ENCODE measurements around the gene TENM3. TPM values are rescaled to one million over a fixed set of nuclear protein-coding genes. Genes with fewer than 3 reads are reported as not detected.
"Not testable (repeated sequence)": the region's sequence is repeated elsewhere in the genome, so short reads cannot be mapped to it uniquely, and the experiment has no call there.

Gene TENM3
- total and polyA plus RNA-seq, 7 experiments from 2014 or later = not detected

DNA sequence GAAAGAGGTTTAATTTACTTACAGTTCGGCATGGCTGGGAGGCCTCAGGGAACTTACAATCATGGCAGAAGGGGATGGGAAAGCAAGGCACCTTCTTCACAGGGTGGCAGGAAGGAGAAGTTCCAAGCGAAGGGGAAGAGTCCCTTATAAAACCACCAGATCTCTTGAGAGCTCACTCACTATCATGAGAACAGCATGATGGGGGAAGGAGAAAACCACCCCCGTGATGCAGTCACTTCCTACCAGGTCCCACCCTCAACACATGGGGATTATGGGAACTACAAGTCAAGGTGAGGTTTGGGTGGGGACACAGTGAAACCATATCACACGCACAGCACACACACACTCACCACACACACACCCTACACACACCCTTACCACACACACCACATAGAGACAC, 569.7 kb downstream of the TENM3 start:
- Mint-ChIP-seq H3K4me1 (peaks cover 0 to 19% (median 11%) of the 10 kb centered on the region in 7 donors), H3K9me3 (peaks cover 0 to 24% (median 14%) of the 10 kb centered on the region in 11 donors), H3K36me3 (peaks cover 0 to 7% (median 5%) of the 10 kb centered on the region in 5 donors), H3K27ac (peak overlapping the region in 3 of 9 donors; percentile 1 to 60 (median 2)), H3K27me3 (peaks cover 0 to 2% (median 0%) of the 10 kb centered on the region in 5 donors), H3K4me3 (no peak overlapping the region)
- no peaks in the 10 kb centered on the region for H3K36me3 ChIP-seq (ENCODE audit: control insufficient read depth in 2 of 3, insufficient read depth in 3 of 3, low read length in 3 of 3)
- ChIA-PET CTCF (no interaction called here), POLR2A (no interaction called here)
- peaks cover 8 to 16% of the 10 kb centered on the region in 2 donors for H3K4me1 ChIP-seq (ENCODE audit: control insufficient read depth in 2 of 2, insufficient read depth in 2 of 2, low read length in 2 of 2)
- no peak overlapping the region for H3K27ac ChIP-seq (ENCODE audit: low read depth, low read length)
- ATAC-seq (no peak), DNase-seq (no peak)
- H3K27me3 ChIP-seq (ENCODE audit: control insufficient read depth in 2 of 2, insufficient read depth in 2 of 2, low read length in 2 of 2) = no peaks in the 10 kb centered on the region
- intact Hi-C loops (cut with micrococcal nuclease) = no loop called here
- no peak overlapping the region for H3K4me3 ChIP-seq (ENCODE audit: low read length)
- peaks cover 0 to 8% (median 3%) of the 10 kb centered on the region in 3 experiments for H3K9me3 ChIP-seq (ENCODE audit: control insufficient read depth in 2 of 3, low read length in 3 of 3)

DNA sequence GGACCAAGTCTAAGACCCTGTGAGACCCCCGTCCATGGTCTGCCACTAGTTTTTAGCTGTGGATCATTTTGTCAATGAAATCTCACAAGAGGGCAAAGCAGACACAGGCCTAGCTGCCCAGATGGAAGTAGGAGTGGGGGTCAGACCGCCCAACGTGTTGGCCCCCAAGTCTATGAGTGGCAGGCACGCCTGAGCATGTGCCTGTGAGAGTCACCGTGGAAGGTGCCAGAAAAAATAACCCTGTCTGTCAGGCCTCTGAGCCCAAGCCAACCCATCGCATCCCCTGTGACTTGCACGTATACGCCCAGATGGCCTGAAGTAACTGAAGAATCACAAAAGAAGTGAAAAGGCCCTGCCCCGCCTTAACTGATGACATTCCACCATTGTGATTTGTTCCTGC, 570.9 kb downstream of the TENM3 start:
- H3K27me3 ChIP-seq (ENCODE audit: control insufficient read depth in 2 of 2, insufficient read depth in 2 of 2, low read length in 2 of 2); H3K36me3 ChIP-seq (ENCODE audit: control insufficient read depth in 2 of 3, insufficient read depth in 3 of 3, low read length in 3 of 3); intact Hi-C loops (cut with micrococcal nuclease); H3K27me3 Mint-ChIP-seq; POLR2A ChIA-PET; H3K27ac Mint-ChIP-seq; H3K36me3 Mint-ChIP-seq; ATAC-seq; H3K9me3 ChIP-seq (ENCODE audit: control insufficient read depth in 2 of 3, low read length in 3 of 3); CTCF ChIA-PET; H3K4me1 ChIP-seq (ENCODE audit: control insufficient read depth in 2 of 2, insufficient read depth in 2 of 2, low read length in 2 of 2); H3K4me3 ChIP-seq (ENCODE audit: low read length); H3K27ac ChIP-seq (ENCODE audit: low read depth, low read length); DNase-seq; H3K4me3 Mint-ChIP-seq: not testable (repeated sequence)
- peaks cover 0 to 24% (median 11%) of the 10 kb centered on the region in 11 donors for H3K9me3 Mint-ChIP-seq
- H3K4me1 Mint-ChIP-seq = peaks cover 0 to 11% (median 3%) of the 10 kb centered on the region in 7 donors

DNA sequence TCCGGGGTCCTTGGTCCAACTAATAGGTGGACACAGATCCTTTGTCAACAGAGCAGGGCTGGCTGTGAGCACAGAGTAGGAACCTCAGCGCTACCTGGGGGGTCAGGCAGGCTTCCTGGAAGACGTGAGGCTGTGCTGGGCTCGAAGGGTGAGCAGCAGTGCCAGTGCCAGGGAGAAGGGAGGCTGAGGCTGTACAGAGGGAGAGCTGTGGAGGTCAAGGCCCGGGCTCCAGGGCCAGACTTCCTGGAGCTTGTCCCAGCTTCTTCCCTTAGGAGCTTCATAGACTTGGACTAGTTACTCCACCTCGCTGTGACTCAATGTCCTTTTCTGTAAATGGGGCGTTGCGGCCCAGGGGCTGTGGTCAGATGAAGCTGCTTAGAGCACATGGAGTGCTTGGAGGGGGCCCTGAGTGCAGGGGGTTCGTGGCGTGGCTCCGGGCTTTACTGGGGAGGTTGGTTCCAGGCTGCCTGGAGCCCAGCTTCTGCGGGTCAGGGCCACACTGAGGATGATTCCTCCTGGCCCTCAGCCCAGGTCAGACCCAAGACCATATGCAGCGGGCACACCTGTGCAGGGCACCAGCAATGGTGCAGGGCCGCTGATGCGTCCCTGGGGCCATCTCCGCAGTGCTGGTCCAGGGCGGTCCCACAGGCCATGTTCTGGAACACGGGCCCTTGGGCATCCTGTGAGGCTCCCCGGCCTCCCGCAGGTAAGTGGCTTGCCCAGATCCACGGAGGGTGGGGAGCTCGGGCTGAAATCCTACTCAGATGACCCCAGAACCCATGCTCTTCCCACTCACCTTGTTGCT, 575.9 kb downstream of the TENM3 start:
- H3K4me3 ChIP-seq (ENCODE audit: low read length) = no peak overlapping the region
- no peaks in the 10 kb centered on the region for H3K9me3 Mint-ChIP-seq
- H3K27ac ChIP-seq (ENCODE audit: low read depth, low read length) = no peak overlapping the region
- intact Hi-C loops (cut with micrococcal nuclease) = no loop called here
- no peaks in the 10 kb centered on the region for H3K36me3 ChIP-seq (ENCODE audit: control insufficient read depth in 2 of 3, insufficient read depth in 3 of 3, low read length in 3 of 3)
- peaks cover 0 to 9% (median 0%) of the 10 kb centered on the region in 7 donors for H3K4me1 Mint-ChIP-seq
- peak; percentile 12 for ATAC-seq
- POLR2A ChIA-PET = no interaction called here
- CTCF ChIA-PET = no interaction called here
- no peaks in the 10 kb centered on the region for H3K4me1 ChIP-seq (ENCODE audit: control insufficient read depth in 2 of 2, insufficient read depth in 2 of 2, low read length in 2 of 2)
- no peak overlapping the region for H3K27ac Mint-ChIP-seq
- no peak overlapping the region for H3K4me3 Mint-ChIP-seq
- no peak for DNase-seq
- no peaks in the 10 kb centered on the region for H3K9me3 ChIP-seq (ENCODE audit: control insufficient read depth in 2 of 3, low read length in 3 of 3)
- no peaks in the 10 kb centered on the region for H3K27me3 ChIP-seq (ENCODE audit: control insufficient read depth in 2 of 2, insufficient read depth in 2 of 2, low read length in 2 of 2)
- peaks cover 0 to 2% (median 0%) of the 10 kb centered on the region in 5 donors for H3K27me3 Mint-ChIP-seq
- H3K36me3 Mint-ChIP-seq = no peaks in the 10 kb centered on the region

DNA sequence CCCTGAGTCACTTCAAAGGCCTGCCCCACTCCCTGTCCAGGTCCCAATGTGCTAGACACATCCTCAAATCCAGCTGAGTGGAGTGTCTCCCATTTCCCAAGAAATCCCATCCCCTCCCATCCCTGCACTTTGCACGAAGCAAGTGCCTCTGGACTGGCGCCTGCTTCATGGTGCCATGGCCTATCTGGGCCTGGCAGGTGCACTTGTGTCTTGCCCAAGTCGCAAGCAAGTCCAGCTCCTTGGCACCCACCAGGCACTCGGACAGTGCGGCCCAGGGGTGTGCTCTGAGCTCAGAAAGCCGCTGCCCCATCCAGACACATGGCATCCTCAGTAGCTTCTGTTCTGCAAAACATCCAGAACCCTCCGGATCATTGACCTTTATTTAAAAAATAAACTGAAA, 576.5 kb downstream of the TENM3 start:
- CTCF ChIA-PET = no interaction called here
- H3K9me3 ChIP-seq (ENCODE audit: control insufficient read depth in 2 of 3, low read length in 3 of 3) = no peaks in the 10 kb centered on the region
- no peaks in the 10 kb centered on the region for H3K36me3 ChIP-seq (ENCODE audit: control insufficient read depth in 2 of 3, insufficient read depth in 3 of 3, low read length in 3 of 3)
- Mint-ChIP-seq H3K27me3 (peaks cover 0 to 2% (median 0%) of the 10 kb centered on the region in 5 donors), H3K36me3 (no peaks in the 10 kb centered on the region), H3K4me1 (peaks cover 0 to 10% (median 0%) of the 10 kb centered on the region in 7 donors), H3K4me3 (no peak overlapping the region), H3K27ac (no peak overlapping the region), H3K9me3 (no peaks in the 10 kb centered on the region)
- ATAC-seq (peak; percentile 29), DNase-seq (no peak)
- H3K27ac ChIP-seq (ENCODE audit: low read depth, low read length) = no peak overlapping the region
- H3K4me3 ChIP-seq (ENCODE audit: low read length) = no peak overlapping the region
- intact Hi-C loops (cut with micrococcal nuclease) = no loop called here
- no peaks in the 10 kb centered on the region for H3K27me3 ChIP-seq (ENCODE audit: control insufficient read depth in 2 of 2, insufficient read depth in 2 of 2, low read length in 2 of 2)
- POLR2A ChIA-PET = no interaction called here
- H3K4me1 ChIP-seq (ENCODE audit: control insufficient read depth in 2 of 2, insufficient read depth in 2 of 2, low read length in 2 of 2) = no peaks in the 10 kb centered on the region

- H3K4me1 ChIP-seq (ENCODE audit: control insufficient read depth in 2 of 2, insufficient read depth in 2 of 2, low read length in 2 of 2) = peaks cover 0 to 5% of the 10 kb centered on the region in 2 donors
- DNase-seq = no peak
- peaks cover 0 to 6% (median 0%) of the 10 kb centered on the region in 5 donors for H3K27me3 Mint-ChIP-seq
- no peak for ATAC-seq
- H3K27ac Mint-ChIP-seq = no peak overlapping the region
- H3K27ac ChIP-seq (ENCODE audit: low read depth, low read length) = no peak overlapping the region
- ChIA-PET CTCF (no interaction called here), POLR2A (no interaction called here)
- no peak overlapping the region for H3K4me3 ChIP-seq (ENCODE audit: low read length)
- no peaks in the 10 kb centered on the region for H3K9me3 Mint-ChIP-seq
- peaks cover 0 to 17% (median 7%) of the 10 kb centered on the region in 7 donors for H3K4me1 Mint-ChIP-seq
- H3K9me3 ChIP-seq (ENCODE audit: control insufficient read depth in 2 of 3, low read length in 3 of 3) = no peaks in the 10 kb centered on the region
- no peaks in the 10 kb centered on the region for H3K36me3 Mint-ChIP-seq
- H3K27me3 ChIP-seq (ENCODE audit: control insufficient read depth in 2 of 2, insufficient read depth in 2 of 2, low read length in 2 of 2) = no peaks in the 10 kb centered on the region
- intact Hi-C loops (cut with micrococcal nuclease) = no loop called here
- H3K4me3 Mint-ChIP-seq = no peak overlapping the region
- no peaks in the 10 kb centered on the region for H3K36me3 ChIP-seq (ENCODE audit: control insufficient read depth in 2 of 3, insufficient read depth in 3 of 3, low read length in 3 of 3)
These were observed 579.4 kb downstream of the TENM3 start for GRCh38 chr4:182822554-182822953.

DNA sequence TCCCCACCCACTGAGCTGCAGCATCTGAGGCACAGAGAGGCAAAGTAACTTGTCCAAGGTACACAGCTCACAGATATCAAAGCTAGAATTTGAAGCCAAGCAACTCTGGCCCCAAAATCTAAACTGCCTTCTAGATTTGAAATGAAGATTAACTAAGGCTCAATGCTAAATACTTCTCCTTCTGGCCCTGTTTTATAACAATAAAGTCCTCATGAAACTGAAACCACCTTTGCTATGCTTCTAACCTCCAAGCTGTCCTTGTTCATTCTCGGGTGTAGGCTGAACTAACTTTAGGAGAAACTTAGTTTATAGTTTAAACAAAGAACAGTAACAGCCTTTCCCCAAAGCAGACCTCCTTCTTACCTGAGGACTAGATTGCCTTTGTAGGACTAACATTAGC, 580.4 kb downstream of the TENM3 start:
- POLR2A ChIA-PET = no interaction called here
- H3K9me3 ChIP-seq (ENCODE audit: control insufficient read depth in 2 of 3, low read length in 3 of 3) = no peaks in the 10 kb centered on the region
- Mint-ChIP-seq H3K27me3 (peaks cover 0 to 14% (median 0%) of the 10 kb centered on the region in 5 donors), H3K4me1 (peaks cover 0 to 17% (median 7%) of the 10 kb centered on the region in 7 donors), H3K36me3 (no peaks in the 10 kb centered on the region), H3K27ac (no peak overlapping the region), H3K4me3 (no peak overlapping the region), H3K9me3 (no peaks in the 10 kb centered on the region)
- no peaks in the 10 kb centered on the region for H3K36me3 ChIP-seq (ENCODE audit: control insufficient read depth in 2 of 3, insufficient read depth in 3 of 3, low read length in 3 of 3)
- DNase-seq (no peak), ATAC-seq (no peak)
- H3K4me3 ChIP-seq (ENCODE audit: low read length) = no peak overlapping the region
- no peak overlapping the region for H3K27ac ChIP-seq (ENCODE audit: low read depth, low read length)
- intact Hi-C loops (cut with micrococcal nuclease) = no loop called here
- H3K4me1 ChIP-seq (ENCODE audit: control insufficient read depth in 2 of 2, insufficient read depth in 2 of 2, low read length in 2 of 2) = peaks cover 0 to 5% of the 10 kb centered on the region in 2 donors
- no peaks in the 10 kb centered on the region for H3K27me3 ChIP-seq (ENCODE audit: control insufficient read depth in 2 of 2, insufficient read depth in 2 of 2, low read length in 2 of 2)
- CTCF ChIA-PET = no interaction called here

DNA sequence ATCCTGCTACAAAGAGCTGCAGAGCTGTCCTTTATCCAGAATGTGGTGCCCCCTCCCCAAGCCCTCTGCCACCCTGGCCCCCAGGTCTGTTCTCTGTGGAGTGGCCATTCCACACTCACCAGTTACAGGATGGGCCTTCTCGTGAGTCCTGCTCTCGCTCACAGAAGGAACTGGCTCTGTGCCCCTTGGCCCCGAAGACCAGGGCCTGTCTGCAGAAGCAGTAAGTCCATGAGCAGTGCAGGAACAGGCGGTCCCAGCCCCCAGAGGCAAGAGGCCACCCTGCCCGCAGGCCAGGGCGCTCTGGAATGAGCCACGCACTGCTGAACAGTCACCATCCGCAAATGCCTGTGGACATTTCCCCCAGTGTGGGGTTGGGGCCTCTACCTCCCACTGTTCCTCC, 581.8 kb downstream of the TENM3 start:
- Histone ChIP-seq H3K4me3 (ENCODE audit: low read length) (no peak overlapping the region), H3K27ac (ENCODE audit: low read depth, low read length) (no peak overlapping the region), H3K27me3 (ENCODE audit: control insufficient read depth in 2 of 2, insufficient read depth in 2 of 2, low read length in 2 of 2) (no peaks in the 10 kb centered on the region), H3K9me3 (ENCODE audit: control insufficient read depth in 2 of 3, low read length in 3 of 3) (no peaks in the 10 kb centered on the region), H3K36me3 (ENCODE audit: control insufficient read depth in 2 of 3, insufficient read depth in 3 of 3, low read length in 3 of 3) (no peaks in the 10 kb centered on the region), H3K4me1 (ENCODE audit: control insufficient read depth in 2 of 2, insufficient read depth in 2 of 2, low read length in 2 of 2) (peaks cover 0 to 5% of the 10 kb centered on the region in 2 donors)
- Mint-ChIP-seq H3K27ac (no peak overlapping the region), H3K4me3 (no peak overlapping the region), H3K4me1 (peaks cover 0 to 17% (median 7%) of the 10 kb centered on the region in 7 donors), H3K27me3 (peaks cover 0 to 16% (median 4%) of the 10 kb centered on the region in 5 donors), H3K36me3 (no peaks in the 10 kb centered on the region), H3K9me3 (no peaks in the 10 kb centered on the region)
- intact Hi-C loops (cut with micrococcal nuclease) = no loop called here
- ChIA-PET POLR2A (no interaction called here), CTCF (no interaction called here)
- ATAC-seq (no peak), DNase-seq (no peak)
